Cardiac muscle cell (in vitro differentiated cells and primary cell): ENCODE results near the gene EIF4B. TPM values are rescaled to one million over a fixed set of nuclear protein-coding genes. Genes with fewer than 3 reads are reported as not detected.

Source experiments
- DNase-seq, 2 donors: peaks; one replicate each; pipeline versions ENCODE4 v3.0.0 to v3.0.0-alpha.2; 2010 to 2017; ENCODE audit warnings: low read depth in 1 of 2, low spot score in 1 of 2
- H3K27ac ChIP-seq: fragments of 200-600 bp; sonication (generic); 2 replicates; pipeline ENCODE4 v1.5.1; 2016
- H3K27me3 ChIP-seq: fragments of 200-600 bp; sonication (generic); 2 replicates; pipeline ENCODE4 v1.6.0; 2016; ENCODE audit warnings: control low read depth
- H3K36me3 ChIP-seq: fragments of 200-600 bp; sonication (generic); 2 replicates; pipeline ENCODE4 v1.5.1; 2016; ENCODE audit warnings: control low read depth
- H3K4me1 ChIP-seq: fragments of 200-600 bp; sonication (generic); 2 replicates; pipeline ENCODE4 v1.8.1; 2017; ENCODE audit warnings: low read depth, mild to moderate bottlenecking, mixed run types
- H3K4me3 ChIP-seq: fragments of 200-600 bp; sonication (generic); 2 replicates; pipeline ENCODE4 v1.5.1; 2016; ENCODE audit warnings: mild to moderate bottlenecking
- H3K9me3 ChIP-seq: fragments of 200-600 bp; sonication (generic); 2 replicates; pipeline ENCODE4 v1.5.1; 2017; ENCODE audit warnings: low read depth, mild to moderate bottlenecking, control low read depth
- CTCF ChIP-seq: IDR thresholded peaks from 2 replicates; pipeline ENCODE4 v1.5.1; 2012; ENCODE audit warnings: low read depth, mild to moderate bottlenecking, low read length
- polyA plus RNA-seq: library from polyadenylated mRNA; unstranded; fragments of >200 nt; fragmentation: Nextera tagmentation; extraction: Ambion mirVana; gene quantifications from 2 replicates; pipeline ENCODE4 v1.2.1, GENCODE V29; 2016
- total RNA-seq: library from RNA; depleted of rRNA; stranded (reverse); fragments of >200 nt; gene quantifications from 2 replicates; pipeline ENCODE4 v1.2.3, GENCODE V29; 2016

EIF4B gene
- total and polyA plus RNA-seq, 2 experiments from 2014 or later, result 50.0 to 722 TPM

GRCh38 chr12:53086361-53086760 is 80.1 kb downstream of the EIF4B start:
- Histone ChIP-seq H3K27me3 (no peaks in the 10 kb centered on the region), H3K9me3 (no peaks in the 10 kb centered on the region), H3K4me1 (no peaks in the 10 kb centered on the region), H3K36me3 (no peaks in the 10 kb centered on the region), H3K4me3 (no peak overlapping the region), H3K27ac (no peak overlapping the region)
- TF ChIP-seq CTCF, result no peak
- no peak for DNase-seq

- Histone ChIP-seq H3K27me3 (no peaks in the 10 kb centered on the region), H3K36me3 (no peaks in the 10 kb centered on the region), H3K9me3 (no peaks in the 10 kb centered on the region), H3K4me1 (no peaks in the 10 kb centered on the region), H3K4me3 (no peak overlapping the region), H3K27ac (no peak overlapping the region)
- DNase-seq, result no peak
- no peak for TF ChIP-seq CTCF
Observed at GRCh38 chr12:53090105-53090504, 83.8 kb downstream of the EIF4B start.

GRCh38 chr12:53090554-53090953 is 84.3 kb downstream of the EIF4B start:
- DNase-seq, result no peak
- Histone ChIP-seq H3K27ac (no peak overlapping the region), H3K4me3 (no peak overlapping the region), H3K4me1 (no peaks in the 10 kb centered on the region), H3K9me3 (no peaks in the 10 kb centered on the region), H3K36me3 (no peaks in the 10 kb centered on the region), H3K27me3 (no peaks in the 10 kb centered on the region)
- TF ChIP-seq CTCF, result no peak

- no peak for DNase-seq
- no peak for TF ChIP-seq CTCF
Observed at GRCh38 chr12:53091756-53092155, 85.5 kb downstream of the EIF4B start.

More at GRCh38 chr12:53091756-53092155, 85.5 kb downstream of the EIF4B start:
- Histone ChIP-seq H3K36me3 (no peaks in the 10 kb centered on the region), H3K4me3 (no peak overlapping the region), H3K27ac (no peak overlapping the region), H3K27me3 (peaks cover 3% of the 10 kb centered on the region), H3K4me1 (no peaks in the 10 kb centered on the region), H3K9me3 (no peaks in the 10 kb centered on the region)

Other genes with a start within 250 kb of the EIF4B start
- gene KRT76, start 229.1 kb upstream of the EIF4B start, total RNA-seq, result not detected in 2 replicates
- gene KRT76, start 229.1 kb upstream of the EIF4B start, polyA plus RNA-seq, result not detected in 2 replicates
- gene KRT3, start 210.3 kb upstream of the EIF4B start, total RNA-seq, result not detected in 2 replicates
- gene KRT3, start 210.3 kb upstream of the EIF4B start, polyA plus RNA-seq, result not detected in 2 replicates
- not detected in 2 replicates for gene KRT4, start 192.3 kb upstream of the EIF4B start, total RNA-seq
- gene KRT4, start 192.3 kb upstream of the EIF4B start, polyA plus RNA-seq, result not detected in 2 replicates
- not detected in 2 replicates for gene KRT79, start 172.1 kb upstream of the EIF4B start, total RNA-seq
- gene KRT79, start 172.1 kb upstream of the EIF4B start, polyA plus RNA-seq, result not detected in 2 replicates
- not detected in 2 replicates for gene KRT78, start 157.5 kb upstream of the EIF4B start, total RNA-seq
- not detected in 2 replicates for gene KRT78, start 157.5 kb upstream of the EIF4B start, polyA plus RNA-seq
- 480 and 946 TPM in 2 replicates for gene KRT8, start 101.4 kb upstream of the EIF4B start, total RNA-seq
- gene KRT8, start 101.4 kb upstream of the EIF4B start, polyA plus RNA-seq, result 728 and 1,480 TPM in 2 replicates
- 310 and 601 TPM in 2 replicates for gene KRT18, start 57.3 kb upstream of the EIF4B start, total RNA-seq
- 472 and 838 TPM in 2 replicates for gene KRT18, start 57.3 kb upstream of the EIF4B start, polyA plus RNA-seq
- gene TNS2, start 43.6 kb downstream of the EIF4B start, total RNA-seq, result 3.9 and 4.5 TPM in 2 replicates
- 2.2 and 5.1 TPM in 2 replicates for gene TNS2, start 43.6 kb downstream of the EIF4B start, polyA plus RNA-seq
- 14.8 and 15.8 TPM in 2 replicates for gene SPRYD3, start 72.9 kb downstream of the EIF4B start, total RNA-seq
- gene SPRYD3, start 72.9 kb downstream of the EIF4B start, polyA plus RNA-seq, result 17.6 and 19.4 TPM in 2 replicates
- 58.9 and 105 TPM in 2 replicates for gene IGFBP6, start 91.2 kb downstream of the EIF4B start, total RNA-seq
- 75.4 and 109 TPM in 2 replicates for gene IGFBP6, start 91.2 kb downstream of the EIF4B start, polyA plus RNA-seq
- gene SOAT2, start 97.0 kb downstream of the EIF4B start, total RNA-seq, result 0.57 and 1.6 TPM in 2 replicates
- 1.3 and 1.9 TPM in 2 replicates for gene SOAT2, start 97.0 kb downstream of the EIF4B start, polyA plus RNA-seq
- 15.6 and 20.5 TPM in 2 replicates for gene ZNF740, start 174.3 kb downstream of the EIF4B start, total RNA-seq
- gene ZNF740, start 174.3 kb downstream of the EIF4B start, polyA plus RNA-seq, result 4.4 and 16.6 TPM in 2 replicates
- 11.4 and 29.4 TPM in 2 replicates for gene CSAD, start 174.5 kb downstream of the EIF4B start, total RNA-seq
- 7.2 and 18.0 TPM in 2 replicates for gene CSAD, start 174.5 kb downstream of the EIF4B start, polyA plus RNA-seq
- gene ITGB7, start 200.8 kb downstream of the EIF4B start, total RNA-seq, result 0.25 and 1.1 TPM in 2 replicates
- 0.55 and 0.86 TPM in 2 replicates for gene ITGB7, start 200.8 kb downstream of the EIF4B start, polyA plus RNA-seq
- 15.5 and 30.4 TPM in 2 replicates for gene RARG, start 225.8 kb downstream of the EIF4B start, total RNA-seq
- 13.0 and 19.2 TPM in 2 replicates for gene RARG, start 225.8 kb downstream of the EIF4B start, polyA plus RNA-seq